GM12878 (cell line): ENCODE data around the gene ANKRD11.

Source experiments
- EZH2 ChIP-seq: IDR thresholded peaks from 2 replicates; pipeline ENCODE4 v1.6.1; 2012; ENCODE audit warnings: low read depth, mild to moderate bottlenecking, control low read depth, inconsistent platforms, low read length, borderline replicate concordance; ENCODE audit not compliant: control insufficient read depth
- MAX ChIP-seq: IDR thresholded peaks from 2 replicates; pipeline ENCODE4 v1.6.1; 2012; ENCODE audit warnings: low read depth, low read length, improper control_type of control experiment
- SPI1 ChIP-seq: IDR thresholded peaks from 2 replicates; pipeline ENCODE4 v1.6.1; 2011; ENCODE audit warnings: low read depth, mild to moderate bottlenecking, low read length, moderate library complexity, borderline replicate concordance; ENCODE audit not compliant: insufficient read depth

DNA sequence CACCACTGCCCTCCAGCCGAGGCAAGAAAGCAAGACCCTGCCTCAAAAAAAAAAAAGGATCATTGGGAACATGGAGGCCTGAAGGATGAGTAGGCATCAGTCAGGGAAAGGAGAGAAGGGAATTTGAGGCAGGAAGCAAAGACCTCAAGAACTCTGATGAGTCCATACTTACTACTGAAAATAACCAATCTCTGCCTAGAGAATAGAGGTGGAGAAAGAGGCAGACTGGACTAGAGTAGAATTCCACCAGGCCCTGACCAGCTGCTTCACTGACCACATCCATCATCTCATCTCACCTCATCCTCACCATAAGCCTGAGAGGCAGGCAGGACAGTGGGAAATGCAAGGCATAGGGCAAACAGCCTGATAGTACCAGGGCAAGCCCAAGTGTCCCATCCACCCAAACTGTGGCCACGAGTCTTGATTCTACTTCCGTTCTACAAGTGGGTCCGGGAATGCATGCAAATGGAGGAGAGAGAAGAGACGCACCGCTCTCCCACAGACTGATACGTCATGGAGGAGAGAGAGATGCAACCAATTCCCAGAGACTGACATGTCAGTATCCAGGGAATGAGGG is 17.1 kb downstream of the ANKRD11 start:
- TF ChIP-seq MAX = no peak
- no peak for TF ChIP-seq SPI1
- TF ChIP-seq EZH2 = no peak
